Endothelial cell of umbilical vein (primary cell): ENCODE measurements around the gene HHLA2.

Experiments used
- CTCF ChIP-seq, 2 donors: IDR thresholded peaks; 1 replicate in 1 of 2; 2 replicates in 1 of 2; pipeline ENCODE4 v1.5.1; 2011; ENCODE audit warnings: low read length in 2 of 2, mild to moderate bottlenecking in 2 of 2, moderate library complexity in 2 of 2, control low read depth in 1 of 2, inconsistent platforms in 1 of 2, low read depth in 1 of 2; ENCODE audit not compliant: insufficient read depth in 1 of 2; ENCODE audit errors: extremely low read depth in 1 of 2
- FOS ChIP-seq: IDR thresholded peaks from 2 replicates; pipeline ENCODE4 v1.6.1; 2011; ENCODE audit warnings: mild to moderate bottlenecking, low read length, moderate library complexity, borderline replicate concordance; ENCODE audit not compliant: insufficient read depth
- POLR2A ChIP-seq: IDR thresholded peaks from 2 replicates; pipeline ENCODE4 v1.6.1; 2012; ENCODE audit warnings: low read depth, mild to moderate bottlenecking, control low read depth, low read length
- POLR2AphosphoS5 ChIP-seq: IDR thresholded peaks from 2 replicates; pipeline ENCODE4 v1.6.1; 2012; ENCODE audit warnings: low read depth, mild to moderate bottlenecking, control low read depth, low read length, moderate library complexity; ENCODE audit not compliant: insufficient read depth

- TF ChIP-seq POLR2A (no peak), POLR2AphosphoS5 (no peak), CTCF (IDR thresholded peaks at IDR 0.05; ENCODE audit: extremely low read depth in 1 of 2, insufficient read depth in 1 of 2, low read depth in 1 of 2, low read length in 2 of 2) (no peak), FOS (no peak)
Observed at GRCh38 chr3:108387063-108387462, 90.7 kb downstream of the HHLA2 start.
